A549 treated with AZD9567 at 1 μM for 4 hours (cell line): ENCODE results near the gene EZH1. TPM values are rescaled to one million over a fixed set of nuclear protein-coding genes. Genes with fewer than 3 reads are reported as not detected.

ENCODE experiments used
- total RNA-seq: library from RNA; stranded (reverse); fragments of 200-300 nt; extraction: Qiagen RNA extraction; gene quantifications from 5 replicates; pipeline ENCODE4 v1.2.3, GENCODE V29; 2022; ENCODE audit not compliant: insufficient read depth

Gene EZH1
- 6.6 to 12.7 TPM (median 12.2 TPM) in 5 replicates for total RNA-seq

GRCh38 chr17:42744806-42745617 is at the start of gene EZH1:
TSS of gene EZH1 (minus strand) at chr17:42745040. CDS start at chr17:42728941, 16,099 bp downstream.

GRCh38 chr17:42779936-42780850 is 35.4 kb upstream of the EZH1 start, which contains the start of gene WNK4:
TSS of gene WNK4 (plus strand) at chr17:42780610. CDS start at chr17:42780699, 89 bp downstream.

GRCh38 chr17:42773290-42774035 is 28.6 kb upstream of the EZH1 start, which contains the start of gene VPS25:
TSS of gene VPS25 (plus strand) at chr17:42773449. CDS start at chr17:42773476, 27 bp downstream.

GRCh38 chr17:42760652-42761581 is 16.1 kb upstream of the EZH1 start, which contains the start of gene RAMP2:
TSS of gene RAMP2 (plus strand) at chr17:42761227. CDS start at chr17:42761262, 35 bp downstream.

GRCh38 chr17:42681976-42682721 is 62.7 kb downstream of the EZH1 start, which contains the start of gene CNTNAP1:
TSS of gene CNTNAP1 (plus strand) at chr17:42682531. CDS start at chr17:42682830, 299 bp downstream.

GRCh38 chr17:42676424-42677011 is 68.3 kb downstream of the EZH1 start, which contains the start of gene PLEKHH3:
TSS of gene PLEKHH3 (minus strand) at chr17:42676994. CDS start at chr17:42676563, 431 bp downstream.

GRCh38 chr17:42659079-42659931 is 85.5 kb downstream of the EZH1 start, which contains the start of gene TUBG2:
TSS of gene TUBG2 (plus strand) at chr17:42659284. CDS start at chr17:42659504, 220 bp downstream.

Other genes starting within 250 kb of the EZH1 start
- 30.0 to 49.1 TPM (median 45.8 TPM) in 5 replicates for gene NAGLU, start 208.8 kb downstream of the EZH1 start, total RNA-seq
- 1.4 to 1.8 TPM (median 1.7 TPM) in 4 of 5 replicates, not detected in the other for gene HSD17B1, start 192.1 kb downstream of the EZH1 start, total RNA-seq
- 96.7 to 132 TPM (median 120 TPM) in 5 replicates for gene COASY, start 182.9 kb downstream of the EZH1 start, total RNA-seq
- 60.3 to 64.2 TPM (median 63.2 TPM) in 5 replicates for gene MLX, start 177.9 kb downstream of the EZH1 start, total RNA-seq
- gene PSMC3IP, start 167.3 kb downstream of the EZH1 start, total RNA-seq: 33.7 to 40.5 TPM (median 36.2 TPM) in 5 replicates
- gene RETREG3, start 135.7 kb downstream of the EZH1 start, total RNA-seq: 26.7 to 33.0 TPM (median 28.0 TPM) in 5 replicates
- gene TUBG1, start 135.4 kb downstream of the EZH1 start, total RNA-seq: 143 to 167 TPM (median 150 TPM) in 5 replicates
- gene TUBG2, start 85.8 kb downstream of the EZH1 start, total RNA-seq: 17.8 to 25.5 TPM (median 24.6 TPM) in 5 replicates
- 14.7 to 17.2 TPM (median 15.3 TPM) in 5 replicates for gene PLEKHH3, start 68.0 kb downstream of the EZH1 start, total RNA-seq
- gene CCR10, start 63.2 kb downstream of the EZH1 start, total RNA-seq: 0.25 to 2.1 TPM (median 0.44 TPM) in 5 replicates
- 5.1 to 6.3 TPM (median 5.7 TPM) in 5 replicates for gene CNTNAP1, start 62.5 kb downstream of the EZH1 start, total RNA-seq
- gene RAMP2, start 16.2 kb upstream of the EZH1 start, total RNA-seq: 0.37 to 0.91 TPM (median 0.82 TPM) in 4 of 5 replicates, not detected in the other
- gene VPS25, start 28.4 kb upstream of the EZH1 start, total RNA-seq: 120 to 147 TPM (median 124 TPM) in 5 replicates
- 1.3 to 2.0 TPM (median 1.8 TPM) in 4 of 5 replicates, not detected in the other for gene WNK4, start 35.6 kb upstream of the EZH1 start, total RNA-seq
- gene COA3, start 53.7 kb upstream of the EZH1 start, total RNA-seq: 123 to 134 TPM (median 124 TPM) in 5 replicates
- 0.06 to 0.19 TPM (median 0.06 TPM) in 4 of 5 replicates, not detected in the other for gene CNTD1, start 53.8 kb upstream of the EZH1 start, total RNA-seq
- gene BECN1, start 79.2 kb upstream of the EZH1 start, total RNA-seq: 77.7 to 99.1 TPM (median 84.7 TPM) in 5 replicates
- gene PSME3, start 88.4 kb upstream of the EZH1 start, total RNA-seq: 223 to 270 TPM (median 236 TPM) in 5 replicates
- gene AOC2, start 99.5 kb upstream of the EZH1 start, total RNA-seq: 0.77 to 3.0 TPM (median 2.4 TPM) in 5 replicates
- 1.2 to 2.0 TPM (median 1.5 TPM) in 5 replicates for gene AOC3, start 106.2 kb upstream of the EZH1 start, total RNA-seq
- gene G6PC1, start 155.8 kb upstream of the EZH1 start, total RNA-seq: not detected in 5 replicates
- gene AARSD1, start 219.4 kb upstream of the EZH1 start, total RNA-seq: 53.9 to 60.7 TPM (median 58.3 TPM) in 5 replicates
- gene PTGES3L, start 235.0 kb upstream of the EZH1 start, total RNA-seq: 0.64 to 1.4 TPM (median 1.1 TPM) in 4 of 5 replicates, not detected in the other
- 18.0 to 20.9 TPM (median 20.3 TPM) in 5 replicates for gene RUNDC1, start 235.5 kb upstream of the EZH1 start, total RNA-seq